ENCODE measurements around the gene PSMB2.

Gene PSMB2

DNA sequence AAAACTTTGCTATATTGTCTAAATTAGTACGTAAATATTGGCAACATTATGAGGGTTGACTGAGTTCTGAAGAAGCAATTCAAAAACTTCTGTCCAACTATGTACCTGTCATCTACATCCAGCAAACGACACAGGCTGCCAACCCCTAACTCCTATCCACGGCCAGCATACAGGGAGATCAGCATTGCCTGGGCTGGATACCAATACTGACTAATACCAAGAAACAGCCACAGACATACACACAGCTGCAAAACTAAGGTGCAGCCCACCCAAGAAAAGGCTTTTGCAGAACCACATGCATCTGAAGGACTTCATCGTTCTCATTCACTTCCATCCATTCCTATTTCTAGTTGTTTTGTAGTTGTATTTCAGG, 86.1 kb downstream of the PSMB2 start:
- Histone ChIP-seq H3K9me3 (ENCODE audit: control insufficient read depth, low read length) (no peaks in the 10 kb centered on the region), H3K4me1 (peaks cover 9% of the 10 kb centered on the region), H3K27me3 (ENCODE audit: control insufficient read depth, insufficient read depth, low read length) (no peaks in the 10 kb centered on the region), H3K27ac (no peak overlapping the region), H3K4me3 (ENCODE audit: low read depth, low read length) (no peak overlapping the region), H3K9ac (no peak overlapping the region), H3K4me2 (ENCODE audit: low read length) (peak overlapping the region; percentile 37), H3K36me3 (ENCODE audit: control insufficient read depth, insufficient read depth, low read length) (no peaks in the 10 kb centered on the region), H2AFZ (no peak overlapping the region), H3K79me2 (peaks cover 9% of the 10 kb centered on the region)
- TF ChIP-seq, protein P1, sequence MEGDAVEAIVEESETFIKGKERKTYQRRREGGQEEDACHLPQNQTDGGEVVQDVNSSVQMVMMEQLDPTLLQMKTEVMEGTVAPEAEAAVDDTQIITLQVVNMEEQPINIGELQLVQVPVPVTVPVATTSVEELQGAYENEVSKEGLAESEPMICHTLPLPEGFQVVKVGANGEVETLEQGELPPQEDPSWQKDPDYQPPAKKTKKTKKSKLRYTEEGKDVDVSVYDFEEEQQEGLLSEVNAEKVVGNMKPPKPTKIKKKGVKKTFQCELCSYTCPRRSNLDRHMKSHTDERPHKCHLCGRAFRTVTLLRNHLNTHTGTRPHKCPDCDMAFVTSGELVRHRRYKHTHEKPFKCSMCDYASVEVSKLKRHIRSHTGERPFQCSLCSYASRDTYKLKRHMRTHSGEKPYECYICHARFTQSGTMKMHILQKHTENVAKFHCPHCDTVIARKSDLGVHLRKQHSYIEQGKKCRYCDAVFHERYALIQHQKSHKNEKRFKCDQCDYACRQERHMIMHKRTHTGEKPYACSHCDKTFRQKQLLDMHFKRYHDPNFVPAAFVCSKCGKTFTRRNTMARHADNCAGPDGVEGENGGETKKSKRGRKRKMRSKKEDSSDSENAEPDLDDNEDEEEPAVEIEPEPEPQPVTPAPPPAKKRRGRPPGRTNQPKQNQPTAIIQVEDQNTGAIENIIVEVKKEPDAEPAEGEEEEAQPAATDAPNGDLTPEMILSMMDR (IDR thresholded peaks at IDR 0.05) = no peak

DNA sequence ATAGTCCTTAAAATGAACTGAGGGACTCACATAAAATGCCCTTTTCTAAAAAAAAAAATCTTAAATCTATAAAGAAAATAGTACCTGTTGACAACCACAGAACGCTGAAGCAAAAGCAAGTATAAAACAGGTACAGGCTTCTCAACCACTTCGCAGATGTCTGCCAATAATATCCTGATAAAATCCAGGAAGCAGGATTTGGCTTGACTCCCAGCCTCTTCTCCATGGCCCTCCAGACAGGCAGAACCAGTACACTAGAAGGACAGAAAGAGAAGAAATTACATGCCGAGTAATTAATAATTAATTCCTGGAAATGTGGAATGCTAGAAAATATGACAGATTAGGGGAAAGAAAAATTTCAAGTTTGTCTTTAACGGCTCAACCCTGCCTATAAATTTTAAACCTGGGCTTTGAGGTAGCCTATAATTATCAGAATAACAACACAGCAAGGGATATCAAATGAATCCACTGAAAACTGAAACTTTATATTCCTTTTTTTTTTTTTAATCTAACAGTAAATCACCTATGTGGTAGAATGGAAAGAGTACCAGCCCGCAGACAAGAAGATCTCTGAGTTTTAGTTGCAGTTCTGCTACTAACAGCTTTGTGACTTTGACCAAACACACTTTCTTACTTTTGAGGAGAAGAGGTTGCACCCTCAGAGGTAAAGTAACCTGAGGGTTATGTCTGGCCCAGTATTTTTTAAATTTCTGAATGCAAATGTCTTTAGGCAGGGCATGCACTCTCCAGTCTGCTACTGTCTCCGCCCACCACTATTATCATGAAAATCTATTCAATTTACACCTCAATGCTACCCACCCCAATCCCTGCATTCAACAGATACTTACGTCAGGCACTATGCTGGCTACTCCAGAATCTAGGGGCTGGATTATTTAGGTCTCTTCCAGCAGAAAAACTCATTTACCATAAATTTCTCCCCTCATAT, 86.8 kb downstream of the PSMB2 start:
- no peaks in the 10 kb centered on the region for H3K9me3 ChIP-seq (ENCODE audit: control insufficient read depth, low read length)
- peaks cover 9% of the 10 kb centered on the region for H3K79me2 ChIP-seq
- no peak overlapping the region for H3K4me3 ChIP-seq (ENCODE audit: low read depth, low read length)
- no peak overlapping the region for H2AFZ ChIP-seq
- TF ChIP-seq, protein P1 (IDR thresholded peaks at IDR 0.05) = no peak
- no peak overlapping the region for H3K9ac ChIP-seq
- no peaks in the 10 kb centered on the region for H3K27me3 ChIP-seq (ENCODE audit: control insufficient read depth, insufficient read depth, low read length)
- H3K4me2 ChIP-seq (ENCODE audit: low read length) = peak overlapping the region; percentile 37
- H3K36me3 ChIP-seq (ENCODE audit: control insufficient read depth, insufficient read depth, low read length) = no peaks in the 10 kb centered on the region
- H3K4me1 ChIP-seq = peaks cover 9% of the 10 kb centered on the region
- H3K27ac ChIP-seq = peak overlapping the region; percentile 15

DNA sequence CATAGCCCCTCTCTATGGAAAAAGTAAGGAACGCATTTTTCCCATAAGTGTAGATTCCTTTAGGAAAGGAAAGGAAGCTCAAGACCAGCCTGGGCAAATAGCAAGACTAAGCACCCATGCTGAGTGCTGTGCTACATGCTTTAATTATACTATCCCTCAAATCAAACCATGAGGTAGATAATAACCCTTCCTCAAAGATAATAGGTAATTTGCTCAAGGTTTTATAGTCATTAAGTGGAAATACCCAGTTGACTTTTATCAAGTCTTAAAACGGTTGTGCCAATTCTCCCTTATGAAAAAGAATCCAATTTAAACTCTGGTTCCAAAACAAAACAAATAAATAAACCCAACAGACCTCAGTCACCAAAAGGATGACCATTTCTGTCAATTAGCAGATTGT, 87.5 kb downstream of the PSMB2 start:
- Histone ChIP-seq H3K9ac (no peak overlapping the region), H3K79me2 (peaks cover 12% of the 10 kb centered on the region), H3K4me1 (peaks cover 9% of the 10 kb centered on the region), H2AFZ (no peak overlapping the region), H3K36me3 (ENCODE audit: control insufficient read depth, insufficient read depth, low read length) (no peaks in the 10 kb centered on the region), H3K27ac (no peak overlapping the region), H3K4me2 (ENCODE audit: low read length) (peak overlapping the region; percentile 37), H3K4me3 (ENCODE audit: low read depth, low read length) (no peak overlapping the region), H3K27me3 (ENCODE audit: control insufficient read depth, insufficient read depth, low read length) (no peaks in the 10 kb centered on the region), H3K9me3 (ENCODE audit: control insufficient read depth, low read length) (no peaks in the 10 kb centered on the region)
- TF ChIP-seq, protein P1 (IDR thresholded peaks at IDR 0.05) = no peak
